Dermis blood vessel endothelial cell (primary cell): ENCODE data around the gene NXPH4. TPM values are rescaled to one million over a fixed set of nuclear protein-coding genes. Genes with fewer than 3 reads are reported as not detected.

Experiments used
- DNase-seq: peaks from one replicate; pipeline ENCODE4 v3.0.0; 2010
- total RNA-seq: library from RNA; depleted of rRNA; stranded (reverse); fragments of >200 nt; gene quantifications from 2 replicates; pipeline ENCODE4 v1.2.3, GENCODE V29; 2014

NXPH4 gene
- total RNA-seq, 1 donor from 2014 or later, result 0.51 TPM

GRCh38 chr12:57219993-57220754 is 3.6 kb downstream of the NXPH4 start:
- DNase-seq, result no peak

GRCh38 chr12:57220770-57221168 is 4.2 kb downstream of the NXPH4 start:
- DNase-seq, result no peak

GRCh38 chr12:57221169-57221917 is 4.7 kb downstream of the NXPH4 start:
- no peak for DNase-seq

- no peak for DNase-seq
Measured at GRCh38 chr12:57222286-57223190, 5.9 kb downstream of the NXPH4 start.

DNA sequence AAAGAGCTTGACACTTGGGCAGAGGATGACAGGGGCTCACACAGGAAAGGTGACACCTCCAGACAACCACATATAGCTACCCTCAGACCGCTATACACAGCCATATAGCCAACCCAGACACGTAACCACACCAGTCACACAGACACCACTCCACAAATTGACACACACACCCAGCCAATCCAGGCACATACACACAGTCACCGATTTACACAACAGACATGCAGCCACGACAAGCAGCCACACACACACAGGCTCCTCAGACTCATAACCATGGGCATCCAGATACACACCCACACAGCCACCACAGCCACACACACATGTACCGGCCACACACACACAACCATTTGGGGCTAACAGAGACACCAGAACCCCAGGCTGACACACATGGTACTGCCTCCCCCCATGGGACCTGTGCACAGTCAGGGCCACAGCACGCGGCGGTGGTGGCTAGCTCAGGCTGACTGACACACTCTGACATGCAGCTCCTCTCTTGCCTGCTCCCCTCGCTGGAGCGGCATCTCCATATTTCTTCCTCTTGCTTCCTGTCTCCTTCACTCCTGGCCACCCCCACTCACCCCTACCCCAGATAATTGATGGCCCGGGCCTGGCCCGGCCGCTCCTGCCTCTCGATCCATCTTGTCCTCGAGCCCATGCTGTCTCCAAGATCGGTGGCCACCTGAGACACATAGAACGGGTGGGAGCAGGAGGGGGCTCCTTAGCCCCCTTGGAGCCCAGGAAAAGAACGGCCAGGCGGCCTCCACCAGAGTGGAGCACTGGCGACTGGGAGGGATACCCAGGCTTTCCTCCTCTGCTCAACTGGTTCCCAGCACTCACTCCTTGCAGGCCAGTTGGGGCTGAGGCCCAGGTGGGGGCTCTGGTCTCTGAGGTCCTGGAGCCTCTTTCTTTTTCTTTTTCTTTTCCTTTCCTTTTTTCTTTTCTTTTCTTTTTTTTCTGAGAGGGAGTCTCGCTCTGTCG is 6.9 kb downstream of the NXPH4 start:
- DNase-seq, result no peak

GRCh38 chr12:57224278-57224972 is 7.8 kb downstream of the NXPH4 start:
- DNase-seq, result no peak

DNA sequence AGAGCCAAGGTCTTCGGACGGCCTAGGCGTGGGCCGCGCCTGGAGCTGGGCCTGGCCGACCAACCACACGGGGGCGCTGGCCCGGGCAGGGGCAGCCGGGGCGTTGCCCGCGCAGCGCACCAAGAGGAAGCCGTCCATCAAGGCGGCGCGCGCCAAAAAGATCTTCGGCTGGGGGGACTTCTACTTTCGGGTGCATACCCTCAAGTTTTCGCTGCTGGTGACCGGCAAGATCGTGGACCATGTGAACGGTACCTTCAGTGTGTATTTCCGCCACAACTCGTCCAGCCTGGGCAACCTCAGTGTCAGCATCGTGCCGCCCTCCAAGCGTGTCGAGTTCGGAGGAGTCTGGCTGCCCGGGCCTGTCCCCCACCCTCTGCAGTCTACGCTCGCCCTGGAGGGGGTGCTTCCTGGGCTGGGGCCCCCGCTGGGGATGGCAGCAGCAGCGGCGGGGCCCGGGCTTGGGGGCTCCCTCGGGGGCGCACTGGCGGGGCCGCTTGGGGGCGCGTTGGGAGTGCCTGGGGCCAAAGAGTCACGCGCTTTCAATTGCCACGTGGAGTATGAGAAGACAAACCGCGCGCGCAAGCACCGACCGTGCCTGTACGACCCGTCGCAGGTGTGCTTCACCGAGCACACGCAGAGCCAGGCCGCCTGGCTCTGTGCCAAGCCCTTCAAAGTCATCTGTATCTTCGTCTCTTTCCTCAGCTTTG is 8.5 kb downstream of the NXPH4 start:
- DNase-seq, result peak; percentile 64

- no peak for DNase-seq
Measured at GRCh38 chr12:57225680-57226210, 9.2 kb downstream of the NXPH4 start.

DNA sequence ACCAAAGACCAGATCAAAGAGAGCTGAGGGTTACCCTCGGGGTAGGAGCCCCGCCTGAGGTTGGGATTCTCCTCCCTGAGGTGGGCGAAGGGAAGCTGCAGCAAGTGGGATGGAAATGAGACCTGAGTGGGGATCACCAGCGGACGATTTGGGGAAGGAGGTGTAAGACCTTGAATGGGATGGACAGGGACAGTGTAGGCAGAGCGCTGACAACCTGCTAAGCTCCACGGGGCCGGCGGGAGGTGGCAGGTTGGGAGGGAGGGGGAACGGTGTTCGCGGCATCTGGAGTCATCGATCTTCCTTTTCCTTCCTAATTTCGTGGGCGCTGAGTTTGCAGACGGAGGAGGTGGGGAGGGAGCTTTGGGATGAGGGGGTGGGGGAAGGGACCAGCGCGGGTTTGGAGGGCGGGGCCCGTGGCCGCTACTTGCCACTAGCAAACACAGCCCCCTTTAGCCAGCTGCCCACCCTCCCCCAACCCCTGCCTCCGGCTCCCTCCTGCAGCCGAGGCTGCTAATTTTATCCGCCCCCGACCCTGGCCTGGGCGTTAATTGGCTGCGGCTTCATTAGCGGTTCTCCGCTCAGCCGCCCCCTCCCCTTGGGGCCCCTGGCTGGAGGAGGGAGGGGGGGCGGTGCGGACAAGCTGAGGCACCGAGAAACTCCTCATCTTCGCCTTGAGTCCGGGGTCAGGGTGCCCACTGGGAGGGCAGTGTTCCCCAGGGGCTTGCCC is 10.2 kb downstream of the NXPH4 start:
- DNase-seq, result no peak

DNA sequence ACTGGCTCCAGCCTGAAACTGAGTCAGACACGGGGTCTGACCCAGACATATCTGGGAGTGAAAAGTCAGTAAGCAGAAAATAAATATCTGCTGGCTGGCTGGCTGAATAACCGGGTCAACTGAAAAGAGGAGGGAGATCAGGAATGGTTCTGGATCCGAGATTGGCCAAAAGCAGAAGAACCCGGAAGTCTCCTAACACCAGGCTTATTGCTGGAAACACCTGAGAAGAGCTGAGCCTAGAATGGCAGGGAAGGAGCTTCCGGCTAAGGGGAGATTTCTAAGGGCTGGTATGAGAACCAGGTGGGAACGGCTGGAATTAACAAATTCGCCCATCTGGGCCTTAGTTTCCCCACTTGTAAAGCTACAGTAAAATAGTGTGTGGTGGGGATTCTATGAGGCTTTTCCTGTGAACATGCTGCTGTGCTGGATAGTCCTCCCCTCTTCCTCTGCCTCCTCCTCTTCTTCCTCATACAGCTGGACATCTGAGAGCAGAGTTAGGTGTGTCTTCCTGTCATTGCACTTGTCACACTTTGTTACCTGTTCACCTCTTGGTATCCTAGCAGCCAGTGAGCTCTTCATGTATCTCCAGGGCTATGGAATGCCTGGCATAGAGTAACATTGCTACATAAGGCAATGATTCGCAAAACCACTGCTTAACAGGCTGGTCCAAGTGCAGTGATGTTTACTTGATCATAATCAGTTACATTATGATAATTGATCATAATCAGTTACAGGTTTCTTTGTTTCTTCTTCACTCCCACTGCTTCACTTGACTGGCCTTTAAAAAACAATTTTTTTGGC is 10.9 kb downstream of the NXPH4 start:
- no peak for DNase-seq

DNA sequence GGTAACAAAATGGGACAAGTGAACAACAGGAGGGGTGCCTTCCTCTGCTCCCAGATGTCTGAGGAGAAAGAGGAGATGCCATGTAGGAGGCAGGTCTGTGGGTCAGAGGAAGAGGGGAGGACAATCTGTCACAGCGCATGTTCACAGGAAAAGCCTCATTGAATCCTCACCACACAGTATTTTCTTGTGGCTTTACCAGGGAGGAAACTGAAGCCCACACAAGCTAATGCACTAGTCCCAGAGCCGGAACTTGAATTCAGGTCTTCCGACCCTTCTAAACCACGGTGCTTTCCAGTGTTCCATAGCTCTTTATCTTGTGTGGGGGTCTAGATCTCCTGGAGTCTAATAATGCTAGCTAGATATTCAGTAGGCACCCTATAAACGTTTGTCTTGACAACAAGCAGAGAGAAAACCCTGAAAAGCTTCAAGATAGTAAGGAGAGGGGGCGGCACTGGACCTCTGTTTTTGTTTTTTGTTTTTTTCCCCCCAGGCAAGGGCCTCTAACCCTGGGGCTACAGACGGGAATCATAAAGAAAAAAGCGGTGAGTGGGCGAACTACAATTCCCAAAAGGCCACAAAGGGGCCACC is 12.5 kb downstream of the NXPH4 start:
- no peak for DNase-seq

- peak; percentile 96 for DNase-seq
Measured at GRCh38 chr12:57229634-57230380, 13.2 kb downstream of the NXPH4 start, which contains the start of gene SHMT2. TSS of gene SHMT2 (plus strand) at chr12:57229711. CDS start at chr12:57229779, 68 bp downstream.

DNA sequence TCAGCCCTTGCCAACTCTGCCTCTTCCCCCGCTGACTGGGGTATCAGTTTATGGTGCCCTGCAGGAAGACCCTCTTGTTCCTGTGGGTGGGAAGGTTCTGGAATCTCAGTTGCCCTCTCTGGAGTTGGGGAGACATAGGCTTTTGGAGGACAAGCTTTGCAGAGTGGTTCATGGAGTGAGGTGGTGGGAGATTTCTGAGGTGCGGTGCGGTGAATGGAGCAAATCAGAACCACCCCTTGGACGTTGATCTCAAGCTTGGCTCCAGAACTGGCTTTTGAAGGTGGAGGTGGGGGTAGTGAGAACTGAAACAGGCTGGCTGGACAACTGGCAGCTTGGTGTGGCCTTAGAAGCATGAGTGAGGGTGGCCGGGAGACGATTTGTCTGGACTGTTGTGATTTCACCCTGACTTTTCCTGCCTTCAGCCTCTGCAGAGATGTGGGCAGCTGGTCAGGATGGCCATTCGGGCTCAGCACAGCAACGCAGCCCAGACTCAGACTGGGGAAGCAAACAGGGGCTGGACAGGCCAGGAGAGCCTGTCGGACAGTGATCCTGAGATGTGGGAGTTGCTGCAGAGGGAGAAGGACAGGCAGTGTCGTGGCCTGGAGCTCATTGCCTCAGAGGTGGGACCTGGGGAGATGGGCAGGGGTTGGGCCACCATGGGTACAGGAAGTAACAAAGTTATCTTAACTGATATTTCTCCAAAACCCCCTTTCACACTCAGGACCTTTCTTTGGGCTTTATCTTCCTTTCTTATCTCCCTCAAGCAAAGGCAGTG is 14.0 kb downstream of the NXPH4 start:
- no peak for DNase-seq

DNA sequence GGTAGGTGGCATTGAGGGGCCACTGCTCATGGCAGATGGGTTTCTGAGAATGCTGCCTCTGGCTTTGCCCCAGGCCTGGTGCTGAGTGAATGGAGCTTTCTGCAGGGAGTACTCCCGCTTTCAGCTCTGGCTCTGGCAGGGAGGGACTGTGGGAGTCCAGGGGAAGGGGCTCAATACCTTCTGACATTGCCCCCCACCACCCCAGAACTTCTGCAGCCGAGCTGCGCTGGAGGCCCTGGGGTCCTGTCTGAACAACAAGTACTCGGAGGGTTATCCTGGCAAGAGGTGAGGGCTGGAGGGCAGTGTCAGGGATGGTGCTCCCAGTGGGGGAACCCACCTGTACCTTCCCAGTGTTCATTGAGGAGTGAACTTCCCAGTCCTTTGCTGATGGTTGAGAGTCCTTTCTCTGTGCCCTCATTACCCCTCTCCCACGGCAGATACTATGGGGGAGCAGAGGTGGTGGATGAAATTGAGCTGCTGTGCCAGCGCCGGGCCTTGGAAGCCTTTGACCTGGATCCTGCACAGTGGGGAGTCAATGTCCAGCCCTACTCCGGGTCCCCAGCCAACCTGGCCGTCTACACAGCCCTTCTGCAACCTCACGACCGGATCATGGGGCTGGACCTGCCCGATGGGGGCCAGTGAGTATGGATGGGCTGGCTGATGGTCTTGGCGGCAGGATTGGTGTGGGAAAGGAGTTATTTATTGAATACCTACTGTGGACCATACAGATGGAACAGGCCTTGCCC is 14.9 kb downstream of the NXPH4 start:
- no peak for DNase-seq

GRCh38 chr12:57232156-57232756 is 15.7 kb downstream of the NXPH4 start:
- DNase-seq, result no peak
